SU-DHL-6 (cell line): Measurements from ENCODE around the gene GPR68.

Experiments used
- CTCF ChIP-seq: fragments of 200-600 bp; sonication (generic); IDR thresholded peaks from one replicate; pipeline ENCODE4 v1.5.1; 2017; ENCODE audit warnings: antibody characterized with exemption, mild to moderate bottlenecking, low read length, moderate library complexity; ENCODE audit not compliant: insufficient read depth, poor library complexity, severe bottlenecking
- EZH2phosphoT487 ChIP-seq: fragments of 200-600 bp; sonication (generic), shearing (Covaris generic); conservative IDR thresholded peaks from 2 replicates; pipeline ENCODE4 v1.6.1; 2018; ENCODE audit warnings: mild to moderate bottlenecking, antibody characterized with exemption, low read length, moderate library complexity, mixed read lengths

- TF ChIP-seq CTCF (no peak), EZH2phosphoT487 (no peak)
These were observed 29.4 kb upstream of the GPR68 start for GRCh38 chr14:91273885-91274273.
